HL-60/S4 (cell line): ENCODE measurements around the gene PPP1R9B.

ENCODE experiments used
- in situ Hi-C: fragments of 300-500 bp; cut with MboI; formaldehyde crosslinking; loops from 2 replicates; pipeline ENCODE4 v1.14.3; 2022; ENCODE audit warnings: low sequenced_read_pairs

The PPP1R9B gene

GRCh38 chr17:50150354-50151040 is at the start of gene PPP1R9B:
TSS of gene PPP1R9B (minus strand) at chr17:50150677. CDS start at chr17:50150513, 164 bp downstream.
- in situ Hi-C loops = no loop called here

- in situ Hi-C loops = loop anchor here (25.0 kb wide), 1 partner anchor 87 kb away; no protein-coding TSS in a partner anchor
These were observed 49.5 kb upstream of the PPP1R9B start for GRCh38 chr17:50199803-50200456.

DNA sequence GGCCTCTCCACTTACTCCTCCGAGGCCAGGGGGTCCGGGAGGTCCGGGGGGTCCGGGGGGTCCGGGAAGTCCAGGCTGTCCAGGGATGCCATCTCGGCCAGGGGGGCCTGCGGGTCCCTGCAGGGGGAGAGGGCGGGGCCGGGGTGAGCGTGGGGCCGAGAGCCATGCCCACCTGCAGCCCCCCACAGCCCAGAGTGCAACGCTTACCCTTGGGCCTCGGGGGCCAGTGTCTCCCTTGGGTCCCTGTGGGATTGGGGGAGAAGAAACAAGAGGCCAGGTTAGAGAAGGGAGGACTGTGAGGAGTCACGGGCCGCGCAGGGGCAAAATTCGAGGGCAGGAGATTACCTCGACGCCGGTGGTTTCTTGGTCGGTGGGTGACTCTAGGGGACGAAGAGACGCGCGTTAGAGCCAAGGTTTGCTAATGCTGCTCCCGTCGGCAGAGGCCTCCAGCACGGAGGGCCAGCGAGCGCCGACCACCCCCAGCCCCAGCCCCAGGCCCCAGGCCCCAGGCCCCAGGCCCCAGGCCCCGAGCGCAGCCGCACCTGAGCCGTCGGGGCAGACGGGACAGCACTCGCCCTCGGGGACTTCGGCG is 48.8 kb upstream of the PPP1R9B start:
- in situ Hi-C loops = loop anchor here (25.0 kb wide), 1 partner anchor 88 kb away; no protein-coding TSS in a partner anchor

- in situ Hi-C loops = loop anchor here (25.0 kb wide), 1 partner anchor 89 kb away; no protein-coding TSS in a partner anchor
These were observed 47.7 kb upstream of the PPP1R9B start for GRCh38 chr17:50198026-50198669.

DNA sequence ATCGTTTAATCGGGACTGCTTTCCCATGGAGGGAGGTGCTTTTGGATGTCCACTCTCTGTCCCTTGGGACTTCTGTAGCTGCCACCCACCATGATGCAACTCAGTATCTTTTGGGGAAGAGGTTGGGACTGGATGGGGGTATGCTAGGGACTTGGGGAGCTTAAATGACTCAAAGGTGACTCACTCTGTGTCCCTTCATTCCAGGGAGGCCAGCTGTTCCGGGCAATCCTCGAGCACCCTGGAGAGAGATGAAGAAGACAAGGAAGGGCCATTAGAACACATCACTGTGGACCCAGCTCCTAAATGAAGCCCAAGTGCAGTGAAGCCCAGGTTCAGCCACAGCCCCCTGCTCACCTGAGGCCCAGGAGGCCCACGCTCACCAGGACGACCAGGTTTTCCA is 46.3 kb upstream of the PPP1R9B start:
- in situ Hi-C loops = loop anchor here (25.0 kb wide), 1 partner anchor 90 kb away; no protein-coding TSS in a partner anchor

GRCh38 chr17:50196036-50196435 is 45.6 kb upstream of the PPP1R9B start:
- in situ Hi-C loops = loop anchor here (25.0 kb wide), 1 partner anchor 91 kb away; no protein-coding TSS in a partner anchor

DNA sequence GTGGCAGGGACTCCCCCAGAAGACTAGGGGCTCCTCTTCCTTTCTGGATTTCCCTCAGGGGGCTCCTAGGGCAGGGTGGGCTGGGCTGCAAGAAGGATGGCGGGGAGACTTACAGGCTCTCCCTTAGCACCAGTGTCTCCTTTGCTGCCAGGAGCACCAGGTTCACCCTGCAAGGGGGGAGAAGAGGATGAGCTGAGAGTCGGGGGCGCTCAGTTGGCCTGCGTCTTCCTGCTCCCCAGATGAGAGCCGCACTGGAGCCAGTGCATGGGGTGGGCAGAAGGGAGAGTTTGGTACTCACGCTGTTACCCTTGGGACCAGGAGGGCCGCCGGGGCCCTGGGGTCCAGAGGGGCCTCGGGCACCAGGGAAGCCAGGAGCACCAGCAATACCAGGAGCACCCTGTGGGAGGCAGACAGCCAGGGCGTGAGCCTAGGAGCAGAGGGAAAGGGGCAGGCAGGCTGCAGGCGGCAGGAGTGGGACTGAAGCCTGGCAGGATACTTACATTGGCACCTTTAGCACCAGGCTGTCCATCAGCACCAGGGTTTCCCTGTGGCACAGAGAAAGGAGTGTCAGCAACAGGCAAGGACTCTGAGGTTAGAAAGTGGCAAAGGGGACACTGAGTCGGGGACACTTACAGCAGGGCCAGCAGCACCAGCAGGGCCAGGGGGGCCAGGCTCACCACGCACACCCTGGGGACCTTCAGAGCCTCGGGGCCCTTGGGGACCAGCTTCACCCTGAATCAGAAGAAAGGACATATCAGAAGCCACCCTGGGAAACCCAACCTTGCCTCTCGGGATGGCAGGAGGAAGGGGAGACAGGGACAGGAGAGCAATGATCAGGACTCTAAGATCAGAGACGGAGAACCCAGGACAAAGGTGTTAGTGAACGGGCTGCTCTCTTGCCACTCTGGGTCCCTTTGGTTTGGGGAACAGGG is 44.7 kb upstream of the PPP1R9B start:
- in situ Hi-C loops = loop anchor here (25.0 kb wide), 1 partner anchor 92 kb away; no protein-coding TSS in a partner anchor

- in situ Hi-C loops = loop anchor here (25.0 kb wide), 1 partner anchor 93 kb away; no protein-coding TSS in a partner anchor
These were observed 43.9 kb upstream of the PPP1R9B start for GRCh38 chr17:50194140-50194933.

DNA sequence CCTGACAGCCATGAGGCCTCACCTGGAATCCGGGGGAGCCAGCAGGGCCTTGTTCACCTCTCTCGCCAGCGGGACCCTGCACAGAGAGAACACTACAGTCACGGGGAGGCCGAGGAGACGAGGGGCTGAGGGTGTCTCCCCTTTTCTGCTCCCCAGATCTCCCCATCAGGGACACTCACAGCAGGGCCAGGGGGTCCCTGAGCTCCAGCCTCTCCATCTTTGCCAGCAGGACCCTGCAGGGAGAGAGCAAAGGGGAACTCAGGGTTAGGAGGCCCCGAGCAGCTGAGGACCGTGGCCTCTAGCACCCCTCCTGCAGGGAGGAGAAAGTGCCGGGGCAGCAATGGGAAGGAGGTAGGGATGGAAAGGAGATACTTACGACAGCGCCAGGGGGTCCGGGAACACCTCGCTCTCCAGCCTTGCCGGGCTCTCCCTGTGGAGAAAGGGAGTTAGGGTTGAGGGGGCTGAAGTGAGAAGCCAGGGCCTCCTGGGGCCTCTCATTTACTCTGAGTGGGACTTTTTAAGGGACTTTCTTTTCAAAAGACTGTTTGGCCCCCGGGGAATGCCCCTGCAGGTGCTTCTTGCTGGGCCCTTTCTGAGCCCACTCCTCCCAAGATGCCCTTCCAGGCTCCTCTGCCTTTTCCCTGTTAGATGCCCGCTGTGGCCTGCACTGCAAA is 42.3 kb upstream of the PPP1R9B start:
- in situ Hi-C loops = loop anchor here (25.0 kb wide), 1 partner anchor 95 kb away; no protein-coding TSS in a partner anchor

DNA sequence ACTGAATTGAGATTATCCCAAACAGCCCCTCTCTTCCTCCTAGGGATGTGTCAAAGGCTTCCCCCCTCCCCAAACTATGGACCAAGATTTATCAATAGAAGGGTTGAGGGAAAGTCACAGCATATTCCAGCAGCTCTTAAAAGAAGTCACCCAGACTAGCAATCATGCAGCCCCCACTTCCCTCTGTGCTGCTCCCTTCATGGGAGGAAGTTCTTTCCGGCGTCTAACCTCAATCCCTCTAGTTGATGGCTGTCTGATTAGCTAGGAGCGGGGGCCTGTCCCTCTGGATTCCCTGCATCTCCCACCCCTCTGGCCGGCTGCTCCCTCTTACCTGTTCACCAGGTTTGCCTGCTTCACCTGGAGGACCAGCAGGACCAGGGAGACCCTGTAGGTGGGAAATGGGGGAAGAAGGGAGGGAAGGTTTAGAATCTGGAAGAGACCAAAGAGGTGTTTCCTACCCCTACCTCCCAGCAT is 41.7 kb upstream of the PPP1R9B start:
- in situ Hi-C loops = loop anchor here (25.0 kb wide), 1 partner anchor 95 kb away; no protein-coding TSS in a partner anchor

DNA sequence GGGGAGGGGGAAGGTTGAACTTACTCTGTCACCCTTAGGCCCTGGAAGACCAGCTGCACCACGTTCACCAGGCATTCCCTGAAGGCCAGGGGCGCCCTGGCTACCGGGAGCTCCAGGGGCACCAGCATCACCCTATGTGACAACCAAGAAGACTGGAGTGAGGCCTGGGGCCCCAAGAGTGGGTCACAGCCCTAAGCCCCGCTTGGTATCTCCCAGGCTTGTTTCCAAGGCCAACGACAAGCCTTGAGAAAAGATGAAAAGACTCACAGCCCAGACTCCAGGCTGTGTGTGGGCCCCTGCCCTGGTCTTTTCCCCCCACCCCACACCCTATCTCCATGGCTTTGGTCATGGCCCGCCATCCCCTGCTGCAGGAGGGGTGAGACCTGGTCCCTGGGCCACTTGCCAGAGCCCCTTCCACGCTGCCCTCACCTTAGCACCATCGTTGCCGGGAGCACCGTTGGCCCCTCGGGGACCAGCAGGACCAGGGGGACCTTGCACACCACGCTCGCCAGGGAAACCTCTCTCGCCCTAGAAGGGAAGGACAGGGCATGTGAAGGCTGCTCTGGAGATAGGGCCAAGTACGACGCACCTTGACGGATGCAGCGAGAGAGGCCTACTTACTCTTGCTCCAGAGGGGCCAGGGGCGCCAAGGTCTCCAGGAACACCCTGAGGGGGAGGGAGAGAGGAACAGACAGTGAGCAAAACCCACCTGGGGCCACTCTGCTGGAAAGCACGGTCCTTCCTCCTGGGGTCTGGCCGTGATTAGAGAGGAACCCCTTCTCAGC is 41.1 kb upstream of the PPP1R9B start:
- in situ Hi-C loops = loop anchor here (25.0 kb wide), 1 partner anchor 96 kb away; no protein-coding TSS in a partner anchor

DNA sequence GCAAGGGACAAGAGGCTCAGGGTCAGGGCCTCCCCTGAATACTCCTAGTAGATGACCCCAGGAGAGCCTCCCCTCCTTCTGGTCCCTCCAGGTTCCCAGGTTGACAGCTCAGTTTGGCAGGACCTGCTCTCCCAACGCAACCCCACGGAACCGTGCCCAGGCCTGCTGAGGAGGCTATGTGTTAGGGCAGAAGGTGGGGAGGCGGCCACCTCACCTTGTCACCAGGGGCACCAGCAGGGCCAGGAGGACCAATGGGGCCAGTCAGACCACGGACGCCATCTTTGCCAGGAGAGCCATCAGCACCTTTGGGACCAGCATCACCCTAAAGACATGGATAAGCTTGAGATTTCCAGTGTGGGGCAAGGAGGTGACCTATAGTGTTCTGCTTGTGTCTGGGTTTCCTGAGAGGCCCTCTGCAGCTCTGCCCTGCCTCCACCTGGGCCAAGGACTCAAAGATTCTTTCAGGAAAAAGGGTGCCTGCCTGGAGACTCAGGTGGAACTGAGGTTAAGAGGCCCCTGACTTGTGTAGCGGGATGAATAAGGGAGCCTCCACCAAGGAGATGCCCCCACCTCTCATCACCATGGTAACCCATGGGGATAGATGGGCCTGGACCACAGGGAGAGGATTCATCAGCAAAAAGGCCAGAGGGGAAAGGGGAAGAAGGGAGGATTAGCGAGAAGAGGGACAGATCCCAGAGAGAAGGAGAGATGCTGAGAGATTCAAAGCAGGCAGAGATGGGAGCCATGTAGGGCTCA is 40.3 kb upstream of the PPP1R9B start:
- in situ Hi-C loops = loop anchor here (25.0 kb wide), 1 partner anchor 97 kb away; no protein-coding TSS in a partner anchor

DNA sequence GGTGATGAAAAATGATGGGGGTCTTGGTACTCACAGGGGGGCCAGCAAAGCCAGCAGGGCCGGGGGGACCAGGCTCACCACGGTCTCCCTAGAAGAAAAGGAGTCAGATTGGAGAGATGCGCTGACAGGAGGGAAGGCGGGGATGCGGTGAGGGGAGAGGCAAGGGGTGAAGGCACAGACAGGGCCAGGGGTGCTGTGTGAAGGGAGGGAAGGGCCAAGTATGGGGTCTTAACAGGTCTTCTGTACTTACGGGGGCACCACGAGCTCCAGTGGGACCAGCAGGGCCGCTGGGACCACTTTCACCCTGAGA is 39.8 kb upstream of the PPP1R9B start:
- in situ Hi-C loops = loop anchor here (25.0 kb wide), 1 partner anchor 97 kb away; no protein-coding TSS in a partner anchor

DNA sequence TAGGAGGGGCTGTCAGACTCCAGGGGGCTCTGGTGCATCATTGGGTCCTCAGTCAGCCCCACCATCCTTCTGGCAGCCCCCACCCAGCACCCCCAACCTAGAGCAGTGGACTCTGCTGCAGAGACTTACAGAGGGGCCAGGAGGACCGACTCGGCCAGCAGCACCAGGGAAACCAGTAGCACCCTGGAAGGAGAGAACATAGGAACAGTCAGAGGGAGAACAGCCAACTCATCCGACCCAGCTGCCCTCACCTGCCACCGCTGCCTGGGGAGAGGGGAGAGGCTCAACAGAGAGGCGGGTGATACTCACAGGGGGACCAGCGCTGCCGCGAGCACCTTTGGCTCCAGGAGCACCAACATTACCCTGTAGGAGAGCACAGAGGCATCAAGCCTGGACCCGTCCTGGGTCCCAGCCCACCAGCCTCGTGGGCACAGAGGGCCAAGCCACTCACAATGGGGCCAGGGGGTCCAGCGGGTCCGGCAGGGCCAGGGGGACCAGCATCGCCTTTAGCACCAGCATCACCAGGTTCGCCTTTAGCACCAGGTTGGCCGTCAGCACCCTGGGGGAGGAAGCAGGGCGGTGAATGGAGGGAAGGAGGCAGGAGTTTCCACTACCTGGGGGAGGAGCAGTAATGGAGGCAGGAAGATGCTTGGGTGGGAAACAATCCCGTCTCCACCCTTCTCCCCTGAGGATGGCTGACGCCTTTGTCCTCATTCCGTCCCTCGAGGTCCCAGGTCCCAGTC is 39.2 kb upstream of the PPP1R9B start:
- in situ Hi-C loops = loop anchor here (25.0 kb wide), 1 partner anchor 98 kb away; no protein-coding TSS in a partner anchor

DNA sequence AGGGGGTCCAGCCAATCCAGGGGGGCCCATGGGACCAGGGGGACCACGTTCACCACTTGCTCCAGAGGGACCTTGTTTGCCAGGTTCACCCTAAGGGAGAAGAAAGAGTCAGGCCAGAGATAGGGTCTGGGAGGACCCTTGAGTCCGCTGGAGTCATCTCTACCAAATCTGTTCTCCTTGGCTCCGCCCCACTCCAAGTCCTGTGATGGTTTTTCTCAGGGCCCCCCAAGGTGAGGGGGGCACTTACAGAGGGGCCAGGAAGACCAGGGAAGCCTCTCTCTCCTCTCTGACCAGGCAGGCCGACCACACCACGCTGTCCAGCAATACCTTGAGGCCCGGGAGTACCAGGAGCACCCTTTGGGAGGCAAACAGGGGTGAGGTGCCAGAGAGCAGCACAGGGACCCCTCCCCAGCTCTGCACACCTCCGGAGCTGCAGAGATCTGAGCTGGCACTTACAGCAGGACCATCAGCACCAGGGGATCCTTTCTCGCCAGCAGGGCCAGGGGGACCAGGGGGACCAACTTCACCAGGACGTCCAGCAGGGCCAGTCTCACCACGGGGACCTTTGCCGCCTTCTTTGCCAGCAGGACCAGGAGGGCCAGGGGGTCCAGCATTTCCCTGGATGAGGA is 38.6 kb upstream of the PPP1R9B start:
- in situ Hi-C loops = loop anchor here (25.0 kb wide), 1 partner anchor 98 kb away; no protein-coding TSS in a partner anchor
